HCT116 (cell line): ENCODE results near the gene EIF2D. TPM values are rescaled to one million over a fixed set of nuclear protein-coding genes. Genes with fewer than 3 reads are reported as not detected.

Source experiments
- ATAC-seq: fragments of 200-7000 bp; cut with Tn5 transposase; 2 replicates; pipeline ENCODE4 v1.9.1; 2020; ENCODE audit warnings: mild to moderate bottlenecking, moderate library complexity
- BruUV-seq: library from RNA; stranded (reverse); fragments of 400-500 nt; replicated peaks from 2 replicates; lab custom pipeline; 2021; lab: Mats Ljungman, UMichigan
- CTCF ChIA-PET: fragments of 300-600 bp; sonication (Branson Sonifier 250); formaldehyde crosslinking; loops from one replicate; lab custom pipeline; 2021; ENCODE audit warnings: antibody characterized with exemption; lab: Charles Lee
- POLR2A ChIA-PET: fragments of 300-600, 350-600 bp; sonication (Branson Sonifier 250); formaldehyde crosslinking; loops from one replicate; lab custom pipeline; 2021; ENCODE audit warnings: antibody characterized with exemption; lab: Charles Lee
- RAD21 ChIA-PET, 2 experiments: fragments of 300-600 bp; sonication (Branson Sonifier 250); formaldehyde crosslinking; loops; one replicate each; lab custom pipeline; 2023; ENCODE audit warnings: low total read pairs in 2 of 2; ENCODE audit not compliant: uncharacterized antibody in 2 of 2, unreplicated experiment in 2 of 2, low non-redundant PET in 1 of 2; lab: Charles Lee
- DNase-seq: peaks from one replicate; pipeline ENCODE4 v3.0.0-alpha.2; 2010; ENCODE audit warnings: low read depth, low spot score
- H2AFZ ChIP-seq: fragments of 200-600 bp; shearing (Covaris generic), sonication (generic); 2 replicates; pipeline ENCODE4 v1.6.1; 2017; ENCODE audit warnings: low read depth, mixed run types, mixed read lengths, antibody characterized with exemption, low read length; ENCODE audit not compliant: poor library complexity, severe bottlenecking
- H3K27ac ChIP-seq: 2 replicates; pipeline ENCODE4 v1.5.1; 2012; ENCODE audit warnings: low read depth, low read length
- H3K27me3 ChIP-seq: fragments of 200-600 bp; sonication (generic); 2 replicates; pipeline ENCODE4 v1.6.1; 2016; ENCODE audit warnings: mixed run types, low read length, mixed read lengths; ENCODE audit not compliant: insufficient read depth
- H3K36me3 ChIP-seq, 2 experiments: fragments of 200-500 bp in 1 of 2; fragments of 200-600 bp in 1 of 2; sonication (Bioruptor generic) in 1 of 2; sonication (generic) in 1 of 2; 2 replicates each; pipeline versions ENCODE4 v1.5.1 to v1.6.1; 2014 to 2016; ENCODE audit warnings: low read length in 2 of 2, inconsistent platforms in 1 of 2, mixed read lengths in 1 of 2, mixed run types in 1 of 2; ENCODE audit not compliant: insufficient read depth in 2 of 2, control insufficient read depth in 1 of 2
- H3K4me1 ChIP-seq, 2 experiments: fragments of 200-600 bp in 1 of 2; sonication (generic) in 1 of 2; 2 replicates each; pipeline versions ENCODE4 v1.5.1 to v1.6.1; 2012 to 2017; ENCODE audit warnings: low read length in 2 of 2, inconsistent platforms in 1 of 2, mild to moderate bottlenecking in 1 of 2, mixed read lengths in 1 of 2, mixed run types in 1 of 2, moderate library complexity in 1 of 2; ENCODE audit not compliant: insufficient read depth in 2 of 2, control insufficient read depth in 1 of 2
- H3K4me2 ChIP-seq: fragments of 200-600 bp; sonication (generic); 2 replicates; pipeline ENCODE4 v1.6.1; 2017; ENCODE audit warnings: mixed run types, low read length, mixed read lengths
- H3K4me3 ChIP-seq, 2 experiments: fragments of 200-600 bp in 1 of 2; sonication (generic) in 1 of 2; replicated peaks in 1 of 2; 2 replicates each; pipeline ENCODE4 v1.5.1; 2011 to 2016; ENCODE audit warnings: low read length in 2 of 2, control low read depth in 1 of 2, low read depth in 1 of 2, mild to moderate bottlenecking in 1 of 2, mixed read lengths in 1 of 2, mixed run types in 1 of 2
- H3K79me2 ChIP-seq: fragments of 200-600 bp; sonication (generic); 2 replicates; pipeline ENCODE4 v1.6.1; 2017; ENCODE audit warnings: mild to moderate bottlenecking, mixed run types, low read length, moderate library complexity, mixed read lengths; ENCODE audit not compliant: insufficient read depth
- H3K9ac ChIP-seq: fragments of 200-600 bp; sonication (generic); 2 replicates; pipeline ENCODE4 v1.6.1; 2016; ENCODE audit warnings: low read length, mixed read lengths
- H3K9me2 ChIP-seq: fragments of 200-600 bp; sonication (generic), shearing (Covaris generic); 2 replicates; pipeline ENCODE4 v1.6.1; 2017; ENCODE audit warnings: mixed run types, mild to moderate bottlenecking, moderate library complexity; ENCODE audit not compliant: insufficient read depth
- H3K9me3 ChIP-seq, 2 experiments: fragments of 200-500 bp in 1 of 2; fragments of 200-600 bp in 1 of 2; sonication (Bioruptor generic) in 1 of 2; sonication (generic) in 1 of 2; 2 replicates each; pipeline ENCODE4 v1.6.1; 2014 to 2017; ENCODE audit warnings: low read length in 2 of 2, mixed read lengths in 2 of 2, inconsistent platforms in 1 of 2, low read depth in 1 of 2, mild to moderate bottlenecking in 1 of 2, mixed run types in 1 of 2, moderate library complexity in 1 of 2; ENCODE audit not compliant: control insufficient read depth in 1 of 2, insufficient read depth in 1 of 2
- H4K20me1 ChIP-seq: fragments of 200-600 bp; sonication (generic), shearing (Covaris generic); 2 replicates; pipeline ENCODE4 v1.6.1; 2017; ENCODE audit warnings: mixed run types, mild to moderate bottlenecking, moderate library complexity; ENCODE audit not compliant: insufficient read depth
- CBX3 ChIP-seq: IDR thresholded peaks from 2 replicates; pipeline ENCODE4 v1.6.1; 2012; ENCODE audit warnings: low read depth
- CEBPB ChIP-seq: IDR thresholded peaks from 2 replicates; pipeline ENCODE4 v1.6.1; 2012; ENCODE audit warnings: low read depth
- ELF1 ChIP-seq: IDR thresholded peaks from 2 replicates; pipeline ENCODE4 v1.6.1; 2012; ENCODE audit warnings: low read depth, borderline replicate concordance
- EZH2 ChIP-seq: fragments of 200-600 bp; sonication (generic); IDR thresholded peaks from 2 replicates; pipeline ENCODE4 v1.6.1; 2017; ENCODE audit warnings: antibody characterized with exemption, mixed run types
- JUND ChIP-seq: IDR thresholded peaks from 2 replicates; pipeline ENCODE4 v1.6.1; 2012
- POLR2AphosphoS5 ChIP-seq: IDR thresholded peaks from 2 replicates; pipeline ENCODE4 v1.6.1; 2011; ENCODE audit warnings: mild to moderate bottlenecking, low read depth, low read length, moderate library complexity
- SIN3A ChIP-seq: IDR thresholded peaks from 2 replicates; pipeline ENCODE4 v1.6.1; 2012; ENCODE audit warnings: low read depth
- SP1 ChIP-seq: IDR thresholded peaks from 2 replicates; pipeline ENCODE4 v1.6.1; 2012; ENCODE audit warnings: low read depth
- TCF7L2 ChIP-seq: IDR thresholded peaks from 2 replicates; pipeline ENCODE4 v1.7.0; 2011; ENCODE audit warnings: borderline replicate concordance, inconsistent platforms; ENCODE audit not compliant: insufficient read depth, insufficient read length; ENCODE audit errors: extremely low read depth
- YY1 ChIP-seq: IDR thresholded peaks from 2 replicates; pipeline ENCODE4 v1.6.1; 2011; ENCODE audit warnings: low read length, low read depth, moderate library complexity, mild to moderate bottlenecking; ENCODE audit not compliant: insufficient replicate concordance; ENCODE audit errors: extremely low read depth
- ZBTB33 ChIP-seq: IDR thresholded peaks from 2 replicates; pipeline ENCODE4 v1.6.1; 2011; ENCODE audit warnings: mild to moderate bottlenecking, low read length, moderate library complexity; ENCODE audit not compliant: insufficient replicate concordance; ENCODE audit errors: extremely low read depth
- ZFX ChIP-seq: fragments of 450-650 bp; IDR thresholded peaks from 2 replicates; pipeline ENCODE4 v1.6.1; 2017
- ZNF274 ChIP-seq: fragments of 200-500 bp; sonication (Bioruptor generic); IDR thresholded peaks from 2 replicates; pipeline ENCODE4 v1.6.1; 2014; ENCODE audit warnings: mild to moderate bottlenecking, low read depth, low read length, inconsistent platforms
- intact Hi-C: fragments of 100-400 bp; cut with micrococcal nuclease; formaldehyde crosslinking; loops from 2 replicates; pipeline ENCODE4 v1.10.0; 2022
- total RNA-seq: library from RNA; stranded (reverse); gene quantifications from one replicate; pipeline ENCODE4 v1.2.1, GENCODE V29; 2021; ENCODE audit not compliant: unreplicated experiment
- TF ChIP-seq, protein P1 (sequence below): IDR thresholded peaks from 2 replicates; pipeline ENCODE4 v1.6.1; 2012
- TF ChIP-seq, protein P2 (sequence below), 3 experiments: fragments of 200-600 bp in 1 of 3; sonication (generic) in 1 of 3; IDR thresholded peaks in 2 of 3; conservative IDR thresholded peaks in 1 of 3; 2 replicates each; pipeline ENCODE4 v1.5.1; 2012 to 2017; ENCODE audit warnings: low read depth in 2 of 3, low read length in 2 of 3, antibody characterized with exemption in 1 of 3, borderline replicate concordance in 1 of 3, control low read depth in 1 of 3, mild to moderate bottlenecking in 1 of 3, mixed read lengths in 1 of 3, mixed run types in 1 of 3, moderate library complexity in 1 of 3; ENCODE audit not compliant: insufficient read depth in 1 of 3

The EIF2D gene
- total RNA-seq, 1 experiment from 2014 or later = 54.8 TPM

DNA sequence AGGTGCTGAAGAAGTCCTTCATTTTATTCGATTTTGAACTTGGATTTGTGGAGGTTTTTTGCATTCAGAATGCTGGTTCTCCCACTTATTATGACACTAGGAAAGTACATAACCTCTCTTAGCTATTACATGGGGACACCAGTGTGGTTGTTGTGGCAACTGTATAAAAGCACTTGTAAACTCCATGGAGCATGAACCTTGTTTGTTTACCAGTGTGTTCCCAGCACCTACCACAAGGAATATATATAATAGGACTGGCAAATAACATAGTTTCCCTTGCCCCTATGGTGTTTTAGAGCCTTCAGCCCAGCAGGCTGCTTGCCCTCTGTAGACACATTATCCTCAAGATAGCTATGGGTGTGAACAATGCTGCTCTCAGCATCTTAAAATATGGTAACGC lies 61.8 kb downstream of the EIF2D start:
- BruUV-seq = no TSS peak
- Histone ChIP-seq H3K36me3 (no peaks in the 10 kb centered on the region), H3K27ac (no peak overlapping the region), H4K20me1 (no peaks in the 10 kb centered on the region), H3K9ac (no peak overlapping the region), H3K9me2 (no peaks in the 10 kb centered on the region), H3K27me3 (no peaks in the 10 kb centered on the region), H3K4me1 (no peaks in the 10 kb centered on the region), H3K79me2 (no peaks in the 10 kb centered on the region), H3K9me3 (no peaks in the 10 kb centered on the region), H3K4me2 (no peak overlapping the region), H3K4me3 (no peak overlapping the region), H2AFZ (no peak overlapping the region)
- TF ChIP-seq POLR2AphosphoS5 = no peak
- TF ChIP-seq ZFX = no peak
- no peak for TF ChIP-seq EZH2
- TF ChIP-seq CBX3 = no peak
- TF ChIP-seq SIN3A = no peak
- no peak for TF ChIP-seq YY1
- TF ChIP-seq, protein P1, sequence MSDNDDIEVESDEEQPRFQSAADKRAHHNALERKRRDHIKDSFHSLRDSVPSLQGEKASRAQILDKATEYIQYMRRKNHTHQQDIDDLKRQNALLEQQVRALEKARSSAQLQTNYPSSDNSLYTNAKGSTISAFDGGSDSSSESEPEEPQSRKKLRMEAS = no peak
- TF ChIP-seq ZNF274 = no peak
- ATAC-seq (no peak), DNase-seq (no peak)
- ChIA-PET RAD21 (no interaction called here), CTCF (no interaction called here), POLR2A (no interaction called here)
- intact Hi-C loops = no loop called here

DNA sequence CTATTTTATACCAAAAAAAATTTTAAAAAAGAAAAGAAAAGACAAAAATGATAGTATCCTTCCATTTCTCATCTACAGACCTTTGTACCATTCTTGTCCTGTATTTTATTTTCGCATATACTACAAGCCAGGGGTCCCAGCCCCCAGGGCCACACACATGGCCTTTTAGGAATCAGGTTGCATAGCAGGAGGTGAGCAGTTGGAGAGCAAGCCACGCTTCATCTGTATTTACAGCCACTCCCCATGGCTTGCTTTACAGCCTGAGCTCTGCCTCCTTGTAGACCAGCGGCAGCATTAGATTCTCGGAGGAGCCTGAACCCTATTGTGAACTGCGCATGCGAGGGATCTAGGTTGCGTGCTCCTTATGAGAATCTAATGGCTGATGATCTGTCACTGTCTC lies 65.2 kb downstream of the EIF2D start:
- Histone ChIP-seq H3K9ac (no peak overlapping the region), H3K4me1 (peaks cover 0 to 7% of the 10 kb centered on the region in 2 experiments; a peak in 2 of 4 replicates), H3K4me2 (no peak overlapping the region), H3K9me2 (no peaks in the 10 kb centered on the region), H3K4me3 (no peak overlapping the region), H3K27ac (no peak overlapping the region), H3K27me3 (no peaks in the 10 kb centered on the region), H3K36me3 (no peaks in the 10 kb centered on the region), H2AFZ (no peak overlapping the region), H3K9me3 (no peaks in the 10 kb centered on the region), H4K20me1 (no peaks in the 10 kb centered on the region), H3K79me2 (no peaks in the 10 kb centered on the region)
- RAD21 ChIA-PET = no interaction called here
- DNase-seq (no peak), ATAC-seq (no peak)
- intact Hi-C loops = no loop called here
- CTCF ChIA-PET = no interaction called here
- POLR2A ChIA-PET = no interaction called here
- BruUV-seq = no TSS peak
- no peak for TF ChIP-seq ELF1
- TF ChIP-seq TCF7L2 = no peak
- TF ChIP-seq, protein P2, sequence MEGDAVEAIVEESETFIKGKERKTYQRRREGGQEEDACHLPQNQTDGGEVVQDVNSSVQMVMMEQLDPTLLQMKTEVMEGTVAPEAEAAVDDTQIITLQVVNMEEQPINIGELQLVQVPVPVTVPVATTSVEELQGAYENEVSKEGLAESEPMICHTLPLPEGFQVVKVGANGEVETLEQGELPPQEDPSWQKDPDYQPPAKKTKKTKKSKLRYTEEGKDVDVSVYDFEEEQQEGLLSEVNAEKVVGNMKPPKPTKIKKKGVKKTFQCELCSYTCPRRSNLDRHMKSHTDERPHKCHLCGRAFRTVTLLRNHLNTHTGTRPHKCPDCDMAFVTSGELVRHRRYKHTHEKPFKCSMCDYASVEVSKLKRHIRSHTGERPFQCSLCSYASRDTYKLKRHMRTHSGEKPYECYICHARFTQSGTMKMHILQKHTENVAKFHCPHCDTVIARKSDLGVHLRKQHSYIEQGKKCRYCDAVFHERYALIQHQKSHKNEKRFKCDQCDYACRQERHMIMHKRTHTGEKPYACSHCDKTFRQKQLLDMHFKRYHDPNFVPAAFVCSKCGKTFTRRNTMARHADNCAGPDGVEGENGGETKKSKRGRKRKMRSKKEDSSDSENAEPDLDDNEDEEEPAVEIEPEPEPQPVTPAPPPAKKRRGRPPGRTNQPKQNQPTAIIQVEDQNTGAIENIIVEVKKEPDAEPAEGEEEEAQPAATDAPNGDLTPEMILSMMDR (IDR thresholded peaks at IDR 0.05 in 2 of 3, conservative IDR thresholded peaks at IDR 0.05 in 1 of 3; ENCODE audit: borderline replicate concordance in 1 of 3, insufficient read depth in 1 of 3, low read depth in 2 of 3, low read length in 2 of 3) = no peak
- no peak for TF ChIP-seq ZFX
- no peak for TF ChIP-seq ZBTB33
- no peak for TF ChIP-seq SP1
- TF ChIP-seq, protein P1 = no peak
- no peak for TF ChIP-seq JUND
- TF ChIP-seq SIN3A = no peak
- TF ChIP-seq CEBPB = no peak
